Calu3 (cell line): Measurements from ENCODE around the gene DYRK1A. TPM values are rescaled to one million over a fixed set of nuclear protein-coding genes. Genes with fewer than 3 reads are reported as not detected.

ENCODE experiments used
- BruUV-seq: library from RNA; stranded (reverse); fragments of 400-500 nt; replicated peaks from 2 replicates; lab custom pipeline; 2021; lab: Mats Ljungman, UMichigan
- CTCF ChIA-PET: fragments of 300-600 bp; sonication (Branson Sonifier 250); formaldehyde crosslinking; loops from one replicate; lab custom pipeline; 2022; ENCODE audit warnings: antibody characterized with exemption; lab: Charles Lee
- DNase-seq: peaks from one replicate; pipeline ENCODE4 v3.0.0; 2022
- H3K27ac Mint-ChIP-seq: one replicate; pipeline ENCODE4 v1.8.0; 2022; ENCODE audit warnings: mixed read lengths; ENCODE audit not compliant: unreplicated experiment
- H3K27me3 Mint-ChIP-seq: one replicate; pipeline ENCODE4 v1.8.0; 2022; ENCODE audit warnings: mixed read lengths; ENCODE audit not compliant: unreplicated experiment
- H3K36me3 Mint-ChIP-seq: one replicate; pipeline ENCODE4 v1.8.0; 2022; ENCODE audit warnings: mild to moderate bottlenecking, moderate library complexity, mixed read lengths; ENCODE audit not compliant: insufficient read depth, unreplicated experiment
- H3K4me1 Mint-ChIP-seq: one replicate; pipeline ENCODE4 v1.8.0; 2022; ENCODE audit warnings: mild to moderate bottlenecking, low read depth, mixed read lengths; ENCODE audit not compliant: unreplicated experiment
- H3K4me3 Mint-ChIP-seq: one replicate; pipeline ENCODE4 v1.8.0; 2022; ENCODE audit warnings: mild to moderate bottlenecking, low read depth, moderate library complexity, mixed read lengths; ENCODE audit not compliant: unreplicated experiment
- H3K9me3 Mint-ChIP-seq: one replicate; pipeline ENCODE4 v1.8.0; 2022; ENCODE audit warnings: low read depth, mixed read lengths; ENCODE audit not compliant: unreplicated experiment
- CTCF ChIP-seq: fragments of 200-600 bp; IDR thresholded peaks from one replicate; pipeline ENCODE4 v1.8.0; 2022; ENCODE audit warnings: antibody characterized with exemption; ENCODE audit not compliant: unreplicated experiment
- intact Hi-C: fragments of 100-400 bp; cut with micrococcal nuclease; formaldehyde crosslinking; loops from one replicate; pipeline ENCODE4 v1.10.0; 2022; ENCODE audit not compliant: unreplicated experiment
- total RNA-seq: library from RNA; stranded (reverse); gene quantifications from 2 replicates; pipeline ENCODE4 v1.2.3, GENCODE V29; 2022

DYRK1A gene
- total RNA-seq, 1 experiment from 2014 or later, result 45.4 TPM

- CTCF ChIA-PET, result no interaction called here
- BruUV-seq, result no TSS peak
These were observed 2.1 kb downstream of the DYRK1A start for GRCh38 chr21:37368541-37369279.

GRCh38 chr21:37369307-37369854 is 2.8 kb downstream of the DYRK1A start:
- intact Hi-C loops, result loop anchor here (5.0 kb wide), 1 partner anchor 102 kb away; the partner anchor contains the start of gene VPS26C
- BruUV-seq, result no TSS peak
- Mint-ChIP-seq H3K27me3 (no peaks in the 10 kb centered on the region), H3K27ac (peak overlapping the region; percentile 77), H3K4me1 (peaks cover 9% of the 10 kb centered on the region), H3K9me3 (no peaks in the 10 kb centered on the region), H3K36me3 (peaks cover 52% of the 10 kb centered on the region), H3K4me3 (peak overlapping the region; percentile 73)
- TF ChIP-seq CTCF, result no peak
- CTCF ChIA-PET, result no interaction called here
- no peak for DNase-seq

More at GRCh38 chr21:37368541-37369279, 2.1 kb downstream of the DYRK1A start:
- H3K9me3 Mint-ChIP-seq, result no peaks in the 10 kb centered on the region
- no peaks in the 10 kb centered on the region for H3K27me3 Mint-ChIP-seq
- no peak for TF ChIP-seq CTCF
- peak overlapping the region; percentile 77 for H3K27ac Mint-ChIP-seq
- H3K36me3 Mint-ChIP-seq, result peaks cover 52% of the 10 kb centered on the region
- intact Hi-C loops, result loop anchor here (5.0 kb wide), 1 partner anchor 101 kb away; the partner anchor contains the start of gene VPS26C
- peak overlapping the region; percentile 73 for H3K4me3 Mint-ChIP-seq
- peaks cover 6% of the 10 kb centered on the region for H3K4me1 Mint-ChIP-seq
- DNase-seq, result no peak

- no peak for TF ChIP-seq CTCF
- Mint-ChIP-seq H3K36me3 (peaks cover 47% of the 10 kb centered on the region), H3K4me1 (peaks cover 9% of the 10 kb centered on the region), H3K27ac (peak overlapping the region; percentile 88), H3K27me3 (no peaks in the 10 kb centered on the region), H3K9me3 (no peaks in the 10 kb centered on the region), H3K4me3 (peak overlapping the region; percentile 73)
- intact Hi-C loops, result loop anchor here (5.0 kb wide), 1 partner anchor 92 kb away; no protein-coding TSS in a partner anchor
- no peak for DNase-seq
- BruUV-seq, result TSS peak; percentile 41
- CTCF ChIA-PET, result interaction anchor here (0.8 kb wide), 1 partner anchor 87 kb away, joined by 3 read pairs; no protein-coding TSS in a partner anchor
These were observed 3.8 kb downstream of the DYRK1A start for GRCh38 chr21:37370152-37371040.

GRCh38 chr21:37371041-37371397 is 4.4 kb downstream of the DYRK1A start:
- no TSS peak for BruUV-seq
- Mint-ChIP-seq H3K27me3 (no peaks in the 10 kb centered on the region), H3K36me3 (peaks cover 47% of the 10 kb centered on the region), H3K27ac (peak overlapping the region; percentile 88), H3K9me3 (no peaks in the 10 kb centered on the region), H3K4me1 (peaks cover 16% of the 10 kb centered on the region), H3K4me3 (peak overlapping the region; percentile 73)
- TF ChIP-seq CTCF, result no peak
- CTCF ChIA-PET, result no interaction called here
- intact Hi-C loops, result loop anchor here (5.0 kb wide), 1 partner anchor 91 kb away; no protein-coding TSS in a partner anchor
- no peak for DNase-seq
